HG02610 (cell line): ENCODE results near the gene FIGNL2.

Experiments
- ATAC-seq: cut with Tn5 transposase; IDR thresholded peaks from one replicate; pipeline ENCODE4 v1.9.1; 2021; ENCODE audit warnings: mild to moderate bottlenecking, moderate library complexity; ENCODE audit not compliant: unreplicated experiment

FIGNL2 gene

DNA sequence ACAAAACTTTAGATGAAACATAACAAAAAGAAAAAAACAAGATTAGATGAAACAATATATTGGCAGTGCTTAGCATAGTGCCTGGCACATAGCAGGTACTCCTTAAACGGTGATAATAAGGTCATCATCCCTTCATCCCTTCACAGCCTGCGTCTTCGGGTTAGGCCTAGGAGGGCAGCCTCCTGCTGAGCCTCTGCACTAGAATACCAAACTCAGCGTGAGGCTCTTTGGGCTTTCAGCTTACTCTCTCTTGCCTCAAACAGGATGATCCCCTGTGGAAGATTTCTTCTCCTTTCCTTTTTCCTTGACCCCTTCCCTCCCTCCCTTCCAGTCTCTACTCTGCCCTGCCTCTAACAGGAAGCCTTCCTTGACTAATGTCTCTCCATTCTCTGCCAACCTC lies 14.4 kb upstream of the FIGNL2 start:
- no peak for ATAC-seq

DNA sequence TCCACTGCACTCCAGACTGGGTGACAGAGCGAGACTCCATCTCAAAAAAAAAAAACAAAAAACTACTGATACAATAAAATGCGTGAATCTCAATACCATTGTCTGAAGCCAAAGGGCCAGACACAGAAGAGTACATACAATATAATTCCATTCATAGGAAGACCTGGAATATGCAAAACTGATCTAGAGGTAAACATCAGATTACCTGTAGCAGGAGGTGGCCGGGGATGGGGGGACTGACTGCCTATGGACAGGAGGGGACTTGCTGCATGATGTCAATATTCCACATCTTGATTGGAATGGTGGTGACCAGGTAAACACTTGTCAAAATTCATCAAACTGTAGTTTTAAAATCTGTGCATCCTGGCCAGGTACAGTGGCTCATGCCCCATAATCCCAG lies 12.5 kb upstream of the FIGNL2 start:
- no peak for ATAC-seq

DNA sequence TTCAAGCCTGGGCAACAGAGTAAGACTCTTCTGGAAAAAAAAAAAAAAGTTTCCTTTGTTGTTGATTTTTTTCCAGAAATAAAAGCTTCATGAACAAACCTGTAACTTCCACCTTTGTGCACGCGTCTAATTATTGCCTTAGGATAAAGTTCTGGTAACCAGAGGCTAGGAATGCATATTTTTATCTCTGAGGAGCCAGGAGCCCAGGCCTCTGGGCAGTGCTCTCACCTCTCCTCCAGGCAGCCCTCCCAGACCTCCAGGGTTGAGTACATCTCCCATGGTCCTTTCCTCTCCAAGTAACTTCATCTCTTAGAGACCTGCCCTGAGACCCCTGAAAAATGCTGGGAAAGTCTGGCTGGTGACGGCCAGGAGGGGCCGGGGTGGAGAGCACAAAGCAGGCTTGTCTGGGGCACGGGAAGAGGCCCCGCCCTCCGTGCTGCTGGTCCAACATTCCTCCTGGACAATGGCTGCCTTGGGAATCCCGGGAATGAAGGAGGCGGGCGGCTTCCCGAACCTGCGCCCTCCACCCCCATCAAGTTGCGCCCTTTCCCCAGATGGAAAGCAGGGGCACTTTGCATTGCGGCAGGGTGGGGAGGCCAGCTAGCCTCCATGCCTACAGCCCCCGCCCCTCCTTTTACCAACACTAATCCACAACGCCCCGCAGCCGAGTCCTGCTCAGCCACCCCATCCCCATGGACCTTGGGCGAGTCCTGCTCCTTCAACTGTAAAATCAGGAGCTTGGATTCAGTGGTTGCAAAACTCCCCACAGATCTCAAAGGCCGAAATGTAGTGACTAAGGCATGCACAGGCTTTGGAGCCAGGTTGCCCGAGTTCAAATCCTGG lies 7.3 kb upstream of the FIGNL2 start:
- no peak for ATAC-seq

DNA sequence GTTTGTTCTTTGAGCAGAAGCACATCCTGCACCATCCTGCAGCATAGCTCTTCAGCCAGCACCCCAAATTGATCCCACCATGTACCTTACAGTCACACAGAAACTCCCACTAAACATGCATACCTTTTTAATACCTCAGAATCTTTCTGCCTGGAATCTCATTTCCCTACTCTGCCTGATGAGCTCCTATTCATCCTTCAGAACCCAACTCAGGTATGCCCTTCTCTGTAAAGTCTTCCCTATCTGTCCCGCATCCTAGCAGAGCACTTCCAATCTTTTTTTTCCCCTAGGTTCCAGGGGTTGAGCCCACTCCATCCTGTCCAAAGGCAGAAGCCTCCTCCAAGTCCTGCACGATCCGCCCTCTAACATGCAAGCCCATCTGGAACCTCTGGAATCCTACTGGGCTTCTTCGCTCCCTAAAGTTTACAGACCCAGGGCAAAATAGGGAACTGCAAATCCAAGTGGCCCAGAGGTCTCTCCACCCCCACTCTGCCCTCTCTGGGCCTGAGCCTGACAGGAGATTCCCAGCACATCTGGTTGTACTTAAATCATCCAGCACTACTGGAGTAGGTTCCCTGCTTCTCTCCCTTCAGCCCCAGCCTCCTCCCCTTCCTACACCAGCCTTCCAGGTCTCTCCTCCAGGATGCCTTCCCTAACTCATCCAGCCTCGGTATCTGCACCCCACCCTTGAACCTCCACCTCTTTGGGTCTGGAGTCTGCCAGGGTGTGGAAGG lies 4.1 kb upstream of the FIGNL2 start:
- no peak for ATAC-seq

DNA sequence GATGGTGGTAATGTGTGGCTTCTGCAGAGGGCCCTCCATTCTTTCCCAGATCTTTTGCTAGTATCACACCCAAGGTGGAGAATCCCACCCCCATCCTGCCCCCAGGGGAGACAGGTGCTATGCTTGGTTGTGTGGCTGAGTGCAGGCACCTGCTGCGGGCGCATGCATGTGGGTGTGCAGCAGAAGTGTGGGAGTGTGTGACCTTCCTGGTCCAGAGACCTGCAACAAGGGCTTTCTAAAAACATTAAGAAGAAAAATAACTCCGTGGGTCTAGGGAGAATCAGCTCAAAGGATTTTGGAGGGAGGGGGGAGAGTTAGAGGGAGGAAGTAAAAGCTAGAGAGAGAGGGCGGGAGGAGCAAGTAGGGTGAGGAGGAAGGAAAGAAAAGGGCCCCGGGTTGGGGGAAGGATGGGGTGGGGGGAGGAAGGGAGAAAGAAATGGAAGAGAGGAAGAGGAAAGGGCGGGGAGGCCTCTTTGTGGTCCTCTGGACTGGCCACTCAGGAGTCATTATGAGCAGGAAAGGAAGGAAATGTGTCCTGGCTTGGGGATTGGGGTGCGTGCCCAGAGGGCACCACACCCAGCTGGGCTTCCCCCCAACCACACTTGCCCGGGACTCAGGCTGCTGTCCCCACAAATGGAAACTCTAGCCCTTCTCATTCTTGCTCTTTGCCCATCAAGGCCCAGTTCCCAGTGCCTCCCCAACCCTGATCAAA lies 3.1 kb upstream of the FIGNL2 start:
- ATAC-seq = no peak

GRCh38 chr12:51850965-51851299 lies 2.4 kb upstream of the FIGNL2 start:
- no peak for ATAC-seq

- no peak for ATAC-seq
Observed at GRCh38 chr12:51850081-51850964, 1.8 kb upstream of the FIGNL2 start.

- no peak for ATAC-seq
Observed at GRCh38 chr12:51848841-51849735, 570 bp upstream of the FIGNL2 start.

- no peak for ATAC-seq
Observed at GRCh38 chr12:51847643-51848325, 734 bp downstream of the FIGNL2 start.

GRCh38 chr12:51846911-51847642 lies 1.4 kb downstream of the FIGNL2 start:
- no peak for ATAC-seq

- no peak for ATAC-seq
Observed at GRCh38 chr12:51846271-51846691, 2.2 kb downstream of the FIGNL2 start.

GRCh38 chr12:51845482-51845881 lies 3.0 kb downstream of the FIGNL2 start:
- ATAC-seq = no peak

DNA sequence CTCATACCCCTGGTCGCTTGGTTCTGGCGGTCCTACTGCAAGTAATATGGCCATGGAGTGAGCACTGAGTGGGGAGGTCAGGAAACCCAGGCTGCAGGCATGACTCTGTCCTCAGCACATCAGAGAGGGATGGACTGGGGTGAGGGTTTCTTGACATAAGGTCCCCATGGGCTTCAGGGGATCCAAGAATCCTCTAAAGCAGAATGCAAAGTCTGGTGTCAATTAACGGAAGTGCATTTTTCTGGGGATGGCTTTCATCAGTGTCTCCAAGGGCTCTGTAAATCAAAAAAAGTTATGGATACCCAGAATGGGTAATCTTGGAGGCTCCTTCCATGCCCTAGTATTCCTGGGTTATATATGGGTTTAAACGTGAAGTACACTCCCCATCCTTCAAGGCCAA lies 3.7 kb downstream of the FIGNL2 start:
- no peak for ATAC-seq

GRCh38 chr12:51841727-51842126 lies 6.8 kb downstream of the FIGNL2 start:
- ATAC-seq = no peak

- ATAC-seq = no peak
Observed at GRCh38 chr12:51840966-51841365, 7.6 kb downstream of the FIGNL2 start.

DNA sequence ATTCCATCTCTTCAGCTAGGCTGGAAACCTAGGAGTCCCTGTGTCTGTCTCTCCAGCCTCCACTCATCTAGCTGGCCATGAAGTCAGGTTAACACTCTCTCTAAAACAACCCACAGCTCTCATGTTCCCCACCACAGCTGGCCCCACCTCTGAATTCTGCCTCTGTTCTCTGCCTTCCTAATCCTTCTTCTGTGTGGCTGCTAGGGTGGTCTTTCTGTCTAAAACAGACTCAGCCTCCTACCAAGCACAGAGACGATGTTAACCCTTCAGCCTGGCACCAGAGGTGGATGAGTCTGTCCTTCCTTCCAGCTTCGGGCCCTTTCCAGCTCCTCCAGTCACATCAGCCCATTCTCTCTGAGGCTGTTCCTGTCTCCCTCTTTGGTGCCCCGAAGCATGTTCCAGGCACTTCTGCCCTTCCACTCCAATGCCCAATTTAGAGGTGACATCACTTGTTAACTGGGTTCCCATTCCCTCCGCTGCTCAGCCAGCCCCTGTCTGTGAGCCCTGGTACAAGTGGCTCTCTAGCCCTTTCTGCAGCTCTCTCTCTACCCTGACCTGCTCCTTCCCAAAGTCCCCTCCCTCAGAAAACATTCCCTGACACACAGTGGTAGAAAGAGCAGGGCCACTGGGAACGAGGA lies 9.1 kb downstream of the FIGNL2 start:
- no peak for ATAC-seq

DNA sequence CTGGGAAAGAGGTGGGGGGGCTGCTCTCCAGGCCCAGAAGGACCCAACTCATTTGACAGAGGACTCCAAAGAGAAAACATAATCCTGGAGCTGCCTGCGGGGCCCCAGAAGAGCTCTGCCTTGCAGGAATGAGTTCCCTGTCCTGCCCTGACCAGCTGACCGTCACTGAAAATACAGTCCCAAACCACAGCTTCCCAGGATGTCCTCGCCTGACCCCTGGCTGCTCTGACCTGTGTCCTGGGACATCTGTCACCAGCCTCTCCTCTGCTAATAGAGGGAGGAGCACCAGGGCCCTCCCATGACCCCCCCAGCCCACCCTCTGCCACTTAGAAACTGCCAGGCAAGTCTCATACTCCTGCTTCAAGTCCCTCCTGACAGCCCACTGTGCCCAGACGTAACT lies 9.8 kb downstream of the FIGNL2 start:
- no peak for ATAC-seq

GRCh38 chr12:51838036-51838435 lies 10.5 kb downstream of the FIGNL2 start:
- no peak for ATAC-seq
